ENCODE data around the gene TNFAIP6.

The TNFAIP6 gene

GRCh38 chr2:151363709-151364108, 6.3 kb downstream of the TNFAIP6 start:
- no peak for TF ChIP-seq CTCF (IDR thresholded peaks at IDR 0.05)
- H3K9me3 ChIP-seq, result no peaks in the 10 kb centered on the region
- no peak overlapping the region for H3K4me3 ChIP-seq
- no peaks in the 10 kb centered on the region for H3K4me1 ChIP-seq
- no peaks in the 10 kb centered on the region for H3K36me3 ChIP-seq
- H3K27ac ChIP-seq, result no peak overlapping the region
- H3K27me3 ChIP-seq, result no peaks in the 10 kb centered on the region
- intact Hi-C loops (cut with DNase I; ENCODE audit: low total_unique reads), result no loop called here
- peak in 1 of 2 donors; percentile 35 for DNase-seq

- no peak for TF ChIP-seq CTCF (IDR thresholded peaks at IDR 0.05)
- no peaks in the 10 kb centered on the region for H3K9me3 ChIP-seq
- no peak overlapping the region for H3K27ac ChIP-seq
- H3K4me1 ChIP-seq, result no peaks in the 10 kb centered on the region
- H3K36me3 ChIP-seq, result no peaks in the 10 kb centered on the region
- DNase-seq, result no peak
- H3K27me3 ChIP-seq, result no peaks in the 10 kb centered on the region
- no peak overlapping the region for H3K4me3 ChIP-seq
- intact Hi-C loops (cut with DNase I; ENCODE audit: low total_unique reads), result no loop called here
Observed at GRCh38 chr2:151367571-151367970, 10.2 kb downstream of the TNFAIP6 start.

- H3K4me3 ChIP-seq, result no peak overlapping the region
- H3K27ac ChIP-seq, result no peak overlapping the region
- intact Hi-C loops (cut with DNase I; ENCODE audit: low total_unique reads), result no loop called here
- no peak for DNase-seq
- H3K9me3 ChIP-seq, result no peaks in the 10 kb centered on the region
- no peaks in the 10 kb centered on the region for H3K4me1 ChIP-seq
- no peak for TF ChIP-seq CTCF (IDR thresholded peaks at IDR 0.05)
- no peaks in the 10 kb centered on the region for H3K36me3 ChIP-seq
- no peaks in the 10 kb centered on the region for H3K27me3 ChIP-seq
Observed at GRCh38 chr2:151374436-151374835, 17.0 kb downstream of the TNFAIP6 start.

- DNase-seq, result no peak
- TF ChIP-seq CTCF (IDR thresholded peaks at IDR 0.05), result no peak
- intact Hi-C loops (cut with DNase I; ENCODE audit: low total_unique reads), result no loop called here
- Histone ChIP-seq H3K27me3 (no peaks in the 10 kb centered on the region), H3K27ac (no peak overlapping the region), H3K4me1 (no peaks in the 10 kb centered on the region), H3K9me3 (no peaks in the 10 kb centered on the region), H3K36me3 (no peaks in the 10 kb centered on the region), H3K4me3 (no peak overlapping the region)
Observed at GRCh38 chr2:151379169-151379568, 21.8 kb downstream of the TNFAIP6 start.

GRCh38 chr2:151380580-151381235, 23.3 kb downstream of the TNFAIP6 start:
- Histone ChIP-seq H3K27me3 (no peaks in the 10 kb centered on the region), H3K9me3 (no peaks in the 10 kb centered on the region), H3K36me3 (no peaks in the 10 kb centered on the region), H3K4me3 (no peak overlapping the region), H3K4me1 (no peaks in the 10 kb centered on the region), H3K27ac (no peak overlapping the region)
- intact Hi-C loops (cut with DNase I; ENCODE audit: low total_unique reads), result no loop called here
- TF ChIP-seq CTCF (IDR thresholded peaks at IDR 0.05), result no peak
- DNase-seq, result no peak

- Histone ChIP-seq H3K9me3 (no peaks in the 10 kb centered on the region), H3K27ac (no peak overlapping the region), H3K4me3 (no peak overlapping the region), H3K27me3 (no peaks in the 10 kb centered on the region), H3K36me3 (no peaks in the 10 kb centered on the region), H3K4me1 (no peaks in the 10 kb centered on the region)
- intact Hi-C loops (cut with DNase I; ENCODE audit: low total_unique reads), result no loop called here
- DNase-seq, result no peak
- TF ChIP-seq CTCF (IDR thresholded peaks at IDR 0.05), result no peak
Observed at GRCh38 chr2:151381266-151381665, 23.9 kb downstream of the TNFAIP6 start.

Measured in tibial artery (tissue), 4 donors.